ENCODE measurements around the gene SSBP3.
A peak's percentile ranks its signal among the peaks of the same experiment; 100 is the strongest.

The SSBP3 gene

GRCh38 chr1:54296666-54297065 is 109.5 kb downstream of the SSBP3 start:
- H3K9me3 Mint-ChIP-seq = no peaks in the 10 kb centered on the region
- no peak overlapping the region for H3K4me3 Mint-ChIP-seq
- H3K4me1 Mint-ChIP-seq (ENCODE audit: low read depth) = peaks cover 28% of the 10 kb centered on the region
- intact Hi-C loops (cut with micrococcal nuclease) = no loop called here
- no peaks in the 10 kb centered on the region for H3K27me3 Mint-ChIP-seq
- H3K27ac Mint-ChIP-seq = no peak overlapping the region
- H3K36me3 Mint-ChIP-seq (ENCODE audit: low read depth) = no peaks in the 10 kb centered on the region

- H3K27ac Mint-ChIP-seq = no peak overlapping the region
- H3K9me3 Mint-ChIP-seq = no peaks in the 10 kb centered on the region
- peaks cover 35% of the 10 kb centered on the region for H3K4me1 Mint-ChIP-seq (ENCODE audit: low read depth)
- no peak overlapping the region for H3K4me3 Mint-ChIP-seq
- H3K27me3 Mint-ChIP-seq = no peaks in the 10 kb centered on the region
- intact Hi-C loops (cut with micrococcal nuclease) = no loop called here
- no peaks in the 10 kb centered on the region for H3K36me3 Mint-ChIP-seq (ENCODE audit: low read depth)
Observed at GRCh38 chr1:54294887-54295286, 111.3 kb downstream of the SSBP3 start.

GRCh38 chr1:54292002-54292911 is 113.9 kb downstream of the SSBP3 start:
- H3K4me1 Mint-ChIP-seq (ENCODE audit: low read depth) = peaks cover 36% of the 10 kb centered on the region
- H3K27me3 Mint-ChIP-seq = no peaks in the 10 kb centered on the region
- no peak overlapping the region for H3K27ac Mint-ChIP-seq
- intact Hi-C loops (cut with micrococcal nuclease) = no loop called here
- no peak overlapping the region for H3K4me3 Mint-ChIP-seq
- H3K9me3 Mint-ChIP-seq = no peaks in the 10 kb centered on the region
- H3K36me3 Mint-ChIP-seq (ENCODE audit: low read depth) = no peaks in the 10 kb centered on the region

- H3K4me3 Mint-ChIP-seq = no peak overlapping the region
- no peaks in the 10 kb centered on the region for H3K9me3 Mint-ChIP-seq
- no peaks in the 10 kb centered on the region for H3K36me3 Mint-ChIP-seq (ENCODE audit: low read depth)
- no peaks in the 10 kb centered on the region for H3K27me3 Mint-ChIP-seq
- no peak overlapping the region for H3K27ac Mint-ChIP-seq
- intact Hi-C loops (cut with micrococcal nuclease) = no loop called here
- H3K4me1 Mint-ChIP-seq (ENCODE audit: low read depth) = peaks cover 39% of the 10 kb centered on the region
Observed at GRCh38 chr1:54291276-54292001, 114.8 kb downstream of the SSBP3 start.

- Mint-ChIP-seq H3K4me1 (ENCODE audit: low read depth) (peaks cover 39% of the 10 kb centered on the region), H3K27me3 (no peaks in the 10 kb centered on the region)
- intact Hi-C loops (cut with micrococcal nuclease) = no loop called here
Observed at GRCh38 chr1:54290506-54291184, 115.5 kb downstream of the SSBP3 start.

GRCh38 chr1:54289712-54290233 is 116.4 kb downstream of the SSBP3 start:
- no peak overlapping the region for H3K4me3 Mint-ChIP-seq
- peaks cover 39% of the 10 kb centered on the region for H3K4me1 Mint-ChIP-seq (ENCODE audit: low read depth)
- H3K27me3 Mint-ChIP-seq = no peaks in the 10 kb centered on the region
- H3K27ac Mint-ChIP-seq = no peak overlapping the region
- H3K9me3 Mint-ChIP-seq = no peaks in the 10 kb centered on the region
- no peaks in the 10 kb centered on the region for H3K36me3 Mint-ChIP-seq (ENCODE audit: low read depth)
- intact Hi-C loops (cut with micrococcal nuclease) = no loop called here

More at GRCh38 chr1:54290506-54291184, 115.5 kb downstream of the SSBP3 start:
- no peak overlapping the region for H3K4me3 Mint-ChIP-seq
- no peaks in the 10 kb centered on the region for H3K9me3 Mint-ChIP-seq
- H3K27ac Mint-ChIP-seq = no peak overlapping the region
- H3K36me3 Mint-ChIP-seq (ENCODE audit: low read depth) = no peaks in the 10 kb centered on the region

- Mint-ChIP-seq H3K27ac (no peak overlapping the region), H3K4me3 (no peak overlapping the region), H3K27me3 (no peaks in the 10 kb centered on the region), H3K9me3 (no peaks in the 10 kb centered on the region), H3K4me1 (ENCODE audit: low read depth) (peaks cover 46% of the 10 kb centered on the region), H3K36me3 (ENCODE audit: low read depth) (no peaks in the 10 kb centered on the region)
- intact Hi-C loops (cut with micrococcal nuclease) = no loop called here
Observed at GRCh38 chr1:54287801-54288211, 118.4 kb downstream of the SSBP3 start.

GRCh38 chr1:54287176-54287650 is 119.0 kb downstream of the SSBP3 start:
- no peaks in the 10 kb centered on the region for H3K36me3 Mint-ChIP-seq (ENCODE audit: low read depth)
- no peaks in the 10 kb centered on the region for H3K27me3 Mint-ChIP-seq
- H3K27ac Mint-ChIP-seq = no peak overlapping the region
- intact Hi-C loops (cut with micrococcal nuclease) = no loop called here
- peaks cover 48% of the 10 kb centered on the region for H3K4me1 Mint-ChIP-seq (ENCODE audit: low read depth)
- no peaks in the 10 kb centered on the region for H3K9me3 Mint-ChIP-seq
- H3K4me3 Mint-ChIP-seq = no peak overlapping the region

- Mint-ChIP-seq H3K4me3 (no peak overlapping the region), H3K27me3 (no peaks in the 10 kb centered on the region), H3K36me3 (ENCODE audit: low read depth) (peaks cover under 1% of the 10 kb centered on the region), H3K27ac (no peak overlapping the region), H3K4me1 (ENCODE audit: low read depth) (peaks cover 48% of the 10 kb centered on the region), H3K9me3 (no peaks in the 10 kb centered on the region)
- intact Hi-C loops (cut with micrococcal nuclease) = no loop called here
Observed at GRCh38 chr1:54285815-54286345, 120.3 kb downstream of the SSBP3 start.

GRCh38 chr1:54284781-54285529 is 121.2 kb downstream of the SSBP3 start:
- peaks cover 39% of the 10 kb centered on the region for H3K4me1 Mint-ChIP-seq (ENCODE audit: low read depth)
- intact Hi-C loops (cut with micrococcal nuclease) = no loop called here

GRCh38 chr1:54283635-54284385 is 122.4 kb downstream of the SSBP3 start:
- Mint-ChIP-seq H3K36me3 (ENCODE audit: low read depth) (peaks cover 14% of the 10 kb centered on the region), H3K4me1 (ENCODE audit: low read depth) (peaks cover 28% of the 10 kb centered on the region), H3K27me3 (no peaks in the 10 kb centered on the region), H3K27ac (no peak overlapping the region), H3K4me3 (no peak overlapping the region), H3K9me3 (no peaks in the 10 kb centered on the region)
- intact Hi-C loops (cut with micrococcal nuclease) = no loop called here

More at GRCh38 chr1:54284781-54285529, 121.2 kb downstream of the SSBP3 start:
- Mint-ChIP-seq H3K9me3 (no peaks in the 10 kb centered on the region), H3K36me3 (ENCODE audit: low read depth) (peaks cover 9% of the 10 kb centered on the region), H3K27ac (no peak overlapping the region), H3K27me3 (no peaks in the 10 kb centered on the region), H3K4me3 (no peak overlapping the region)

GRCh38 chr1:54282101-54282847 is 123.9 kb downstream of the SSBP3 start:
- Mint-ChIP-seq H3K4me1 (ENCODE audit: low read depth) (peaks cover 19% of the 10 kb centered on the region), H3K27me3 (no peaks in the 10 kb centered on the region), H3K27ac (peak overlapping the region; percentile 44), H3K36me3 (ENCODE audit: low read depth) (peaks cover 16% of the 10 kb centered on the region), H3K4me3 (no peak overlapping the region), H3K9me3 (no peaks in the 10 kb centered on the region)
- intact Hi-C loops (cut with micrococcal nuclease) = no loop called here

Measured in dendritic cell treated with granulocyte-macrophage colony-stimulating factor and Interleukin-4, amounts not matched to agents 40 ng/mL and 50 ng/mL, for 4 days (primary cell).